SIG-M5 treated with dmso at 0.1 percent for 504 hours (cell line): Measurements from ENCODE around the gene PTBP3.
"Not testable (repeated sequence)": the region's sequence is repeated elsewhere in the genome, so short reads cannot be mapped to it uniquely, and the experiment has no call there.

Source experiments
- DNase-seq: peaks from one replicate; lab custom pipeline; 2025; ENCODE audit not compliant: unreplicated experiment; lab: John Stamatoyannopoulos, UW

The PTBP3 gene

DNA sequence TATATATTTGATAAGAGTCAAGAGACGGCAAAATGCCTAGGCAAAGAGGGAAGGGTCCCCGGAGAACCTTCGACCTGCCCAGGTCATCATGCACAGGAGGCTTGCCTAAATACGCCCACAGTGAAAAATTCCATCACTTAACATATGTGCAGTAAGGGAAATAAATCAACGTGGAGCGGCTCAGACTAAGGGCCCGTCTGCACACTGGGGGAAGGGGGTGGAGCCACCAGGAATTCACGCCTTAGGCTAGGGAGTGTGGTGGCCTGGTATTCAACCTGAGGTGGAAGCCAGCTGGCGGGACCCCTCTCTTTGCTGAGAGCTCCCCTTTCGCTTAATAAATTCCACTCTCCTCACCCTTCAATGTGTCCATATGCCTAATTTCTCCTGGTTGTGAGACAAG lies 8.3 kb downstream of the PTBP3 start:
- no peak for DNase-seq

DNA sequence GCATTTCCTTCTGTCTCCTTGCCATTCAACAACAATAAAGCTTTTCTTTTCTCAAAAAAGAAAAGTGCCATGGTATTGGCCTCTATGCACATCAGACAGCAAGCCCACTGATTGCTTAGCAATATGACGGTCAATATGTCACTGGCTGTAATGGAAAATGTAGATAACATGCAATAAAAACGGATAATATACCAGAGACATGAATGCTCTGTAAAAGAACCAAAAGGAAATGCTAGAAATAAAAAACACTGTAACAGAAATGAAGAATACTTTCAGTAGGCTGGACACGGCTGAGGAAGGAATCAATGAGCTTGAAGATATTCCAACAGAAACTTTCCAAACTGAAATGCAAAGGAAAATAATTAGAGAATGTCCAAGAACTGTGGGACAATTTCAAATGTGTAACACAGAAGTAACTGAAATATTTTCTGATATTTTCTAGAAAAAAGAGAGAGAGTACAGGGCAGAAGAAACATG lies 10.0 kb downstream of the PTBP3 start:
- DNase-seq: no peak

DNA sequence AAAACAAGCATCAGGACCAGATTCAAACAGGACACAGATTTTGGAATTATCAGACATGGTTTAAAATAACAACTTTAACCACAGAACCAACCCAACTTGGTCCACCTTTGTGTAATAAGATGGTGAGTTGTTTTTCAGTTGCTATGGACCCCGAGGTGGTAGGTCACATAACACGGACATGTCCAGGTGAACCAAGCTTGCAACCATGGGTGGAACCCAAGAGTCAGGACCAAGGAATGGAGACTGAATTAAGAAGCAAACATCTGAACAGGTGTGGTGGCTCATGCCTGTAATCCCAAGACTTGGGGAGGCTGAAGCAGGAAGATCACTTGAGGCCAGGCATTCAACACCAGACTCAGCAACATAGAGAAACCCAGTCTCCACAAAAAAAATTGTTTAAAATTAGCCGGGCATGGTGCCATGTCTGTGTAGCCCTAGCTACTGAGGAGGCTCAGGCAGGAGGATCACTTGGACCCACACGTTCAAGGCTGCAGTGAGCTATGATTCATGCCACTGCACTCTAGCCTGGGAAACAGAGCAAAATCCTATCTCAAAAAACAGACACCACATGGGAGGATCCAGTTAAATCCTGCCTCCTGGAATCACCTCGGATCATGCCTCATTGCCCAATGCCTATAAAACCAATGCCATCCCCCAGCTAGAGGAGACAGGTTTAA lies 10.6 kb downstream of the PTBP3 start:
- no peak for DNase-seq

DNA sequence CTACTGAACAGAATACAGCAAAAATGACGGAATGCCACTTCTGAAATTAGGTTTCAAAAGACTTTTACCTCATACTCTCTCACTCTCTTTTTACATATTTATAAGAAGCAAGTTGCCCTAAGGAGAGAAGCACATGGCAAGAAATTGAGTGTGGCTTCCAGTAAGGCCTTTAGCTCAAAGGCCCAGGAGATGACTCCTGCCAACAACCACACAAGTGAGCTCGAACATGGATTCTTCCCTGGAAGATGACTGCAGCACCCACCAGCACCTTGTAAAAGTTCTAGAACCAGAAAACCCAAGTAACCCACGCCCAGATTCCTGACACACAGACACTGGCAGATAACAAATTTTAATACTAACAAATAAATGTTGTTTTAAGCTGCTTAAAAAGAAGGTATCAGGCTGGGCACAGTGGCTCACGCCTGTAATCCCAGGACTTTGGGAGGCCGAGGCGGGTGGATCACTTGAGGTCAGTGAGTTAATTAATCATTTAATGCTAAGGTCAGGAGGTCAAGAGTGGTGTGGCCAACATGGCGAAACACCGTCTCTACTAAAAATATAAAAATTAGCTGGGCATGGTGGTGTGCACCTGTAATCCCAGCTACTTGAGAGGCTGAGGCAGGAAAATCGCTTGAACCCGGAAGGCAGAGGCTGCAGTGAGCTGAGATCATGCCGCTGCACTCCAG lies 17.0 kb downstream of the PTBP3 start:
- DNase-seq: no peak

DNA sequence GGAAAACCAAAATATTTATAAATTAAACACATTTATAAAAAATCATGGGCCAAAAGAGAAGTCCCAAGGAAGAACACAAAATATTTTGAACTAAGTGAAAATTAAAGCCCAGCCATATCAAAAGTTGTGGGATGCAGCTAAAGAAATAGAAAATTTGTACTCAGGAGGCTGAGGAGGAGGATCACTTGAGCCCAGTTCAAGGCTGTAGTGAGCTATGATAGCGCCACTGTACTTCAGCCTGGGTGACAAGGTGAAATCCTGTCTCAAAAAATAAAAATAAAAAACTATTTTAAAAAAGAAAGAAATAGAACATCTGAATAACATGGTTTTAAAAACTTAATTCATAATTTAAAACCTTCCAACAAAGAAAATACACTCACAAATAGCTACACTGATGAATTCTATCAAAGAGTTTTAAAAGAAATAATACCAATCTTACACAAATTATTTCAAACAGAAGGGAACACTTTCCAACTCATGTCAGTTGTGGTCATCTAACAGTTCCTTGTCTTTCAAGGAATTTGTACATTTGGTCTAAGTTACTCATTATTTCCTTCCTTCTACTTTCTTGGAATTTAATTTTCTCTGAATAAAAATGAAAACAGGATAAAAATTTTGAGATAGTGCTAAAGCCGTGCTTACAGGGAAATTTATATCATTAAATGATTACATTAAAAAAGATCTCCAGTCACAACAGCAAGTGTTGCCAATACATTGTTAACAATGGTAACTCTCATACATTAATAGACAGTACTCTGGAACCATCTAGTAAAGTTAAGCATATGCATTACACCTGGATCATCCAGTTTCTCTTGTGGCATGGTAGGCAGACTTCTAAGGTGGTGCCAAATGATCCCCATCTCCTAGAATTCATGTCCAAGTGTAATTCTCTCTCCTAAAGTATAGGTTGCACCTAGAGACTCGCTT lies 17.8 kb downstream of the PTBP3 start:
- DNase-seq: no peak

DNA sequence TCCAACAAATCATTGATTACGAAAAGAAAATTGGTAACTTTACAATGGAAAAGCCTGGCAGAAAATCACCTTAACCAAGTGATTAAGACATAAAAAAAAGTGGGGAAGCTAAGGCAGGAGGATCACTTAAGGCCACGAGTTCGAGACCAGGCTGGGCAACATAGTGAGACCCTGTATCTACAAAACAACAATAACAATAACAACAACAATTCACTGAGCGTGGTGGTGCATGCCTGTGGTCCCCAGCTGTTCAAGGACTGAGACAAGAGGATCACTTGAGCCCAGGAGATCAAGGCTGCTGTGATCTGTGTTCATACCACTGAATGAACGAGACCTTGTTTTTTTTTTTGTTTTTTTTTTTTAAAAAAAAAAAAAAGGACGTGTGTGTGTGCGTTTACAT lies 21.3 kb downstream of the PTBP3 start:
- DNase-seq: no peak

DNA sequence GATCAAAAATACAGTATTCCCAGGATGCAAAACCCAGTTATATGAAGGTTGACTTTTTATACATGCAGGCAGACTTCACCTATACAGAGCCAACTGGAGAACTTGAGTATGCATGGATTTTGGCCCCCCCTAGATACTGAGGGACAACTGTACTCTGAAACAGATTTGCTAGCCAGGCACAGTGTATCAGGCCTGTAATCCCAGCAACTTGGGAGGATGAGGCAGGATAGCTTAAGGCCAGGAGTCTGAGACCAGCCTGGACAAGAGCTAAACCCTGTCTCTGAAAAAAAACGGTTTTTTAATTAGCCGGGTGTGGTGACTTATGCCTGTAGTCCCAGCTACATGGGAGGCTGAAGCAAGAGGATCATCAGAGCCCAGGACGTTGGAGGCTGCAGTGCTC lies 21.9 kb downstream of the PTBP3 start:
- no peak for DNase-seq

DNA sequence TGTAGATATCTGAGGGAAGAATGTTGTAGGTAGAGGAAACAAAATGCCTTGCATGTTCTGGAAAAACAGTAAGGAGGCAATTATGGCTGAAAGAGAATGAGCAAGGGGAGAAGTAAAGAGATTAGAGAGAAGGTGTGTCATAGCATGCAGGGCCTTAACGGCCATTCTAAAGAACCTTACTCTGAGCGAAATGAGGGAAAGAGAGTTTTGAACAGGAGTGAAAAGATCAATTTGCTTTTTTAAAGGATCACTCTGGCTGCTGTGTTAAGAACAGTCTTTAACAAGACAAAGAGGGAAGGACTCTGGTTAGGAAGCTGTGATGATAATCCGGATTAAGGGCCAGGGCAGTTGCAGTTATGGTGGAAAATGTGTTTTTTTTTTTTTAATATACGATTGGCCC lies 22.6 kb downstream of the PTBP3 start:
- DNase-seq: no peak

DNA sequence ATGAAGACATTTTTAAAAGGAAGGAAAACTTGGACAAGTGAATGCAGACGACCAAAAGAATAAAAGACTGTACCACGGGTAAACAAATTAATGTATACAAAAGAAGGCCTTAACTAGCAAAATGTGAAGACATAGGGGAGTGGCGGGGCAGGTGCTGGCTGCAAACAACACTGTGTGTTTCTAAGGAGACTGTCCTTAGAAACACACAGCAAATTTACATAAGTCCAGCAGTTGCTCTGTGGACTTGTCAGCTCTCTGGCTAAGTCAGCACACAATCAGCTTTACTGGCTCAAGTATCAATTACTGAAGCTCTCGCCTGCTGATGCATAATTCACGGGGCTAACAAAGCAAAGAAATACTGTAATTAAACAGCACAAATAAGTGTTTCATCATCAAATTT lies 24.8 kb downstream of the PTBP3 start:
- no peak for DNase-seq

DNA sequence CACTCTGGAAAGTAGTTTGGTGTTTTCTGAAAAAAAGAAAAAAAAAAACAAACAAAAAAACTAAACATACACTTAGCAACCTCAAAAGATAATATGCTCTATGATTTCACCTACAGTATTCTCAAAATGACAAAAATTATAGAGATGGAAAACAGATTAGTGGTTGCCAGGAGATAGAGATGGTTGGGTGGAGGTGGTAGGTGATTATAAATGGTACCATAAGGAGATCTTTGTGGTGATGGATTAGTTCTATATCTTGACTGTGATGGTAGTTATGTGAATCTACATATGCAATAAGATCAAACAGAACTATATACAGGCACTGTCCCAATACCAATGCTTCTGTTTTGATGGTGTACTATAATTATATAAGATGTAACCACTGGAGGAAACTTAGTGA lies 32.0 kb downstream of the PTBP3 start:
- no peak for DNase-seq

DNA sequence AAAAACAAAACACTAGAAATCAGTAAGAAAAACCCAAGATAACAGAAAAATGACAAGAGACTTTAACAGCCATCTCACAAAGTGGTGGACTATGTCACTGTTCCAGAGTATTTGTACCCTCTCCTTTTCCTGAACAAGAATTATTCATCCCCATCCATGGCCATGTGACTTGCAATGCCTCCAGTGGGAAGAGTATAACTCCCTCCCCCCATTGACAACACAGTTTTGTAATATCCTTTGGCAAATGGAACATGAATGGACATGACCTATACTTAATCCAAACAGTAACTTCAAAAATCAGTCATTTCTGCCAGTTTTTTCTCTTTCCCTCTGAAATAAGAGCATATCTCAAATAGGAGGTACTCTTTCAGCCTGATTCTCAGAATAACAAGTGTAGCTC lies 33.9 kb downstream of the PTBP3 start:
- peak; percentile 12 for DNase-seq

DNA sequence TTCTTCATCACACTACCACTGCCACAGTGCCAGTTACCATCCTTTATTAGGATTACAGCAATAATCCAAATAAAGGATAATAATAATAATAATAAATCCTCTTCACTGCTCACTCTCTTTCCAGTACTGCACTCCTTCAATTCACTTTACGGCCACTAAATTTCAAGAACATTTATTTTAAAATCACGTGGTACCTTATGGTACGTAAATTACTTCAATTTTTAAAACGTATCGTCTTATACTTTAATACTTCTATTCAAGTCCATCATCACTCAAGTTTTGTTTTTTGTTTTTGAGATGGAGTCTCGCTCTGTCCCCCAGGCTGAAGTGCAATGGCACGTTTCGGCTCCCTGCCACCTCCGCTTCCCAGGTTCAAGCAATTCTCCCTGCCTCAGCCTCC lies 36.5 kb downstream of the PTBP3 start:
- DNase-seq: no peak

DNA sequence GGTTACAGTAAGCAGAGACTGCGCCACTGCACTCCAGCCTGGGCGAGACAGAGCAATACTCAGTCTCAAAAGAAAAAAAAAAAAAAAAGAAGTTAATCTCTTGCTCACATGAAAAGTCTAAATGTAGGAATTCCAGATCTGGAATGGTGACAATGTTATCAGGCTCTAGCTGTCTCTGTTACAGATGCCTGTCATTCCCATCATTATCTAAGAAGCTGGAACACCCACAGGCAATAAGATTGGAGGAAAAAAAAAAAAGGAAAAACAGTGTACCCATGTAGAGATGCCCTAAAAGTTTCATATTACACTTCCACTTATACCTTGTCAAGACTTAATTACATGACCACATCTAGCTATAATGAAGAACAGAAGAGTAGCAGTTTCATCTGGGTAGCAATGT lies 38.2 kb downstream of the PTBP3 start:
- DNase-seq: no peak

DNA sequence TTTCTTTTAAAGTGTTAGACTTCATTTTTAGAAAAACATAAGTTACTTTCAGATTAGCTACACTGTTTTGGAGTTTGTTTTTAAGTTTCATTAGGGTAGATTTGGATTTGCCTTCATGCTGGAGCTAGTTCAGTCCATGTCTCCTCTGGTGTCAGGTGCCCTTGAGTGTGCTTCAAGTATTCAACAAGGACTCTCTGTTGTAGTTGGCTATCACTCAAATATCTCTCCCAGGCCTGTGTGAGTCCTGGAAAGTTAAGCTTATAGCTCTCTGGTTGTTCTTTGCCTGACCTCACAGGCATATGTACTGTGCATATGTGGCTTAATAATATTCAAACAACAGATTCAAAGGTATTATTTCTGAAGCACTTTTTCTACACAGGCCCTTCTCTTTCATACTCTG lies 45.4 kb downstream of the PTBP3 start:
- DNase-seq: no peak

DNA sequence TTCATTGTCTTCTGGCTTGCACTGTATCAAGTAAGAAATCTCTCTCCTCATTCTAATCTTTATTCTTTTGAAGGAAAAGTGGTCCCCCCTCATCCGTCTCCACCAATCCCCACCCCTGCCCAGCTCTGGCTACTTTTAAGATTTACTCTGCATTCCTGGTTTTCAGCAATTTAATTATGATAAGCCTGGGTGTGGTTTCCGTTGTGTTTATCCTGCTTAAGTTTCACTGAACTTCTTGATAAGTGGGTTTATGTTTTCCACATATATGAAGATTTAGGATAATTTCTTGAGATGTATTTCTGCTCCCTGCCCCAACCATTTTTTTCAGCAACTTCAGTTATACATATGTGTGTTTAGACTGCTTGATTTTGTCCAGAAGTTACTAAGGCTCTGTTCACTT lies 46.5 kb downstream of the PTBP3 start:
- no peak for DNase-seq

DNA sequence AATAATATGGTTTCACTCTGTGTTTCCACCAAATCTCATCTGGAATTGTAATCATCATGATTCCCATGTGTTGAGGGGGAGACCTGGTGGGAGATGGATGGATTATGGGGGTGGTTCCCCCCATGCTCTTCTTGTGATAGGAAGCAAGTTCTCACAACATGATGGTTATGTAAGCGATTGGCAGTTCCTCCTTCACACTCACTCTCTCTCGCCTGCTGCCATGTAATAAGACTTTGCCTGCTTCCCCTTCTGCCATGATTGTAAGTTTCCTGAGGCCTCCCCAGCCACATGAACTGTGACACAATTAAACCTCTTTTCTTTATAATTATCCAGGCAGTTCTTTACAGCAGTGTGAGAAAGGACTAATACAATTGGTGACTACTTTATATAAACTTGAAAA lies 48.4 kb downstream of the PTBP3 start:
- DNase-seq: peak; percentile 11

DNA sequence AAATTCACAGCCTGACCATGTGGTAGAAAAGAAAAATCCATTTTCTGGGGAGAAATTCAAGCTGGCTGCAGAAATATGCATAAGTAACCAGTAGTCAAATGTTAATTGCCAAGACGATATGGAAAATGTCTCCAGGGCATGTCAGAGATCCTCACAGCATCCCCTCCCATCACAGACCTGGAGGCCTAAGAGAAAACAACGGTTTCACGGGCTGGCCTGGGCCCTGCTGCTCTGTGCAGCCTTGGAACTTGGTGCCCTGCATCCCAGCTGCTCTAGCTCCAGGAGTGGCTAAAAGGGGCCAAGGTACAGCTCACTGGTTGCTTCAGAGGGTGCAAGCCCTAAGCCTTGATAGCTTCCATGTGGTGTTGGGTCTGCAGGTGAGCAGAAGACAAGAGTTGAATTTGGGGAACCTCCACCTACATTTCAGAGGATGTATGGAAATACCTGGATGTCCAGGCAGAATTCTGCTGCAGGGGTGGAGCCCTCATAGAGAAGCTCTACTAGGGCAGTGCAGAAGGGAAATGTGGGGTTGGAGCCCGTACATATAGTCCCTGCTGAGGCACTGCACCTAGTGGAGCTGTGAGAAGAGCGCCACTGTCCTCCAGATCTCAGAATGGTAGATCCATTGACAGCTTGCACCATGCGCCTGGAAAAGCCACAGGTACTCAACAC lies 49.7 kb downstream of the PTBP3 start:
- DNase-seq: no peak

DNA sequence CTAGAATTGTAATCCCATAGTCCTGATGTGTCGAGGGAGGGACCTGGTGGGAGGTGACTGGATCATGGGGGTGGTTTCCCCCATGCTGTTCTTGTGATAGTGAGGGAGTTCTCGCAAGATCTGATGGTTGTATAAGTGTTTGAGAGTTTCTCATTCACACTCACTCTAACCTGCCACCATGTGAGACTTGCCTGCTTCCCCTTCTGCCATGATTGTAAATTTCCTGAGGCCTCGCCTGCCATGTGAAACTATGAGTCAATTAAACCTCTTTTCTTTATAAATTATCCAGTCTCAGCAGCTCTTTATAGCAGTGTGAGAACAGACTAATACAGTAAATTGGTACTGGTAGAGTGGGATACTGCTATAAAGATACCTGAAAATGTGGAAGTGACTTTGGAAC lies 50.6 kb downstream of the PTBP3 start:
- not testable (repeated sequence) for DNase-seq

DNA sequence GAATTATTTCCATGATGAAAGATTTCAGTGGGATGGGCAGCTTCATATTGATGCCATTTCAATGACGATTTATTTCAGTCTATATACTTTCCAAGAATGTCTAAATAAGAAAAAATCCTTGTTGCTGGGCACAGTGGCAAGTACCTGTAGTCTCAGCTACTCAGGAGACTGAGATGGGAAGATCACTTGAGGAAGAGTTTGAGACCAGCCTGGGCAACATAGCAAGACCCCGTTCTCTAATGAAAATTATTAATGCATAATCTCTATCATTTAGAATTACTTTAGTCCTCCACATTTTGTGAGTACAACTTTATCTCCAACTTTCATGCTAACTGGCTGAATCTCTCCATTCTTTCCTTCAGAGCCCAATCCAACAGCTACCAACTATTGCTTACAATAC lies 52.5 kb downstream of the PTBP3 start:
- no peak for DNase-seq

DNA sequence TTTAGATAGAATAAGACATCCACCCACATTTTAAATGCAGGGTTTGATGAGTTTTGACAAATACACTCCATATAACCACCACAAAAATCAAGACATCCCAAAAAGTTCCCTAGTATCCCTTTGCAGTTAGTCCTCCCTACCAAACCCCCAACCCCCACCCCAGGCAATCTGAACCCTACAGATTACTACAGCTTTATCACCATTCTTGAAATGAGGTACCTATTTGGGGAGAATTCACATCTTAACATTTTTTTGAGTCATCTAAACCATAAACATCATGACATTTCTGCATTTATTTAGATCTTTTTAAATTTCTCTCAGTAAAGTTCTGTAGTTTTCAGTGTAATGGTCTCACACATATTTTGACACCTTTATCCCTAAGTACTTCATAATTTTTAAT lies 53.9 kb downstream of the PTBP3 start:
- no peak for DNase-seq

DNA sequence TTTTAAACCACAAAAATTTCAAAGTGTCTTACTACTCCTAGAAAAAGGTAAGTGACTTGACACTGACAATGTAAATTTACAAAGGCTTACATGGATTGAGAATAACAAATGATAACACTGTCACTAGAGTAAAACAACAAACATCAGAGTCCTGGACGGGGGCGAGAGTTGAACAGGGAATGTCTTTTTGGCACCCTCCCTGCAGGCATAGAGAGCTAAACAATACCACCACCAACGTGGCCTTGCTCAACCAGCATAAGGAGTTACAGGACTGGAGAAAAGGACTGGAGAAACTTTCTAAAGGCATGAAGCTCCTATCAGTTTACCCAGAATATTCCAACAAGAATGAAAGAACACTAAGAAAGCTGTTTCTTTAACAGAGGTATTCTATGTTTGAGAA lies 55.3 kb downstream of the PTBP3 start:
- DNase-seq: no peak
